Activated CD4-positive, CD25-positive, alpha-beta regulatory T cell treated with anti-CD3 and anti-CD28 coated beads, Interleukin-2, amount 50 U/mL, for 16 hours (primary cell): ENCODE results near the gene RETN.

ENCODE experiments used
- DNase-seq: peaks from one replicate; pipeline ENCODE4 v3.0.0-alpha.2; 2020; ENCODE audit warnings: low read depth, low spot score

Gene RETN

DNA sequence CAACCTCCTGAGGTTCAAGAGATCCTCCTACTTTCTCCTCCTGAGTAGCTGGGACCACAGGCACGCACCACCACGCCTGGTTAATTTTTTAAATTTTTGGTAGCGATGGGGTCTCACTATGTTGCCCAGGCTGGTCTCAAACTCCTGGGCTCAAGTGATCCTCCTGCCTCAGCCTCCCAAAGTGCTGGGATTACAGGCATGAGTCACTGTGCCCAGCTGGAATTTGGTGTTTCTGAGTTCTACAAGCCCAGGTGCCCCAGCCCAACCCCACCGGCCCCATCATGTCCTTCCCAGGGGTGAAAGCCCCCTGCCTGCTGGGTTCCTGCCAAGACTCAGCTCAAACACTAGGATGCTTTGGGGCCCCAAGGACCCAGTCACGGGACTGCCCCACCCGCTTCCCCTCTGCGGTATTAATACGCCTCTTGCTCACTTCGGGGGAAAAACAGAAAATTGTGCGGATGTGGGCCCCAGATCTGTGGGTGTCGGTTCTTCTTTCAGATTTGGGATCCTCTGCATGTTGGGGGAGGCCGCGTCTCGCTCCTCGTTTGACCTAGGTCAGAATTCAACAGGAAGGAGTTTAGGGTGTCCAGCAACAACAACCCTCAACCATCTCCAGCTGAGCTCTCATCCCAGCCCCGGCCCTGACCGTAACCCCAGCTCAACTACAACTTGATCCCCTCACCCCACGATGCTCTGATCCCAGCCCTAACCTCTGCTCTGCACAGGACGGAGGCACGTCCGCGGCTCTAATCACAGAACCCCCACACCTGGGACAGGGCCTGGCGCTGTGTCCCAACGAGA is 36.7 kb downstream of the RETN start:
- peak; percentile 62 for DNase-seq

GRCh38 chr19:7706188-7706954 is 37.5 kb downstream of the RETN start:
- DNase-seq, result no peak

- no peak for DNase-seq
Observed at GRCh38 chr19:7706955-7707456, 38.2 kb downstream of the RETN start.

DNA sequence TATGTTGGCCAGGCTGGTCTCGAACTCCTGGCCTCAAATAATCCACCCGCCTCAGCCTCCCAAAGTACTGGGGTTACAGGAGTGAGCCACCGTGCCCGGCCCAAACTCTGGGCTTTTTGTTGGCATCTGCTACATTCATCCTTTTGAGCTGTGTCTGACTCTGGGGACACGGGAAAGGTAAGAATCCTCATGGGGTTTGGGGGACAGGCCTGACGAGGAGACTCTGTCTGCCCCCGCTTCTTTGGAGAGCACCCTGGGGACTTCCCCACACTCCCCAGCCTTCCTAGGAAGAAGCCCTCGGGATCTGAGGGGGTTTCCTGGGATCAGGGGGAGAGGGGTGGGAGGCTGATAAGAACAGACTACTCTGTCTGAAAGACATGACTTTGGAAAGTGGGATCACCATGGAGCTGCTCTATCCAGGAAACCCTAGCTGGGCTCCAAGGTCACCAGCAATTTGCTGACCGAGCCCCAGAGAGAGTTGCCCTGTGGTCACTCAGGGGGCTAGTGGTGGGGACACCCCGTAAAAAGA is 41.1 kb downstream of the RETN start:
- DNase-seq, result no peak

DNA sequence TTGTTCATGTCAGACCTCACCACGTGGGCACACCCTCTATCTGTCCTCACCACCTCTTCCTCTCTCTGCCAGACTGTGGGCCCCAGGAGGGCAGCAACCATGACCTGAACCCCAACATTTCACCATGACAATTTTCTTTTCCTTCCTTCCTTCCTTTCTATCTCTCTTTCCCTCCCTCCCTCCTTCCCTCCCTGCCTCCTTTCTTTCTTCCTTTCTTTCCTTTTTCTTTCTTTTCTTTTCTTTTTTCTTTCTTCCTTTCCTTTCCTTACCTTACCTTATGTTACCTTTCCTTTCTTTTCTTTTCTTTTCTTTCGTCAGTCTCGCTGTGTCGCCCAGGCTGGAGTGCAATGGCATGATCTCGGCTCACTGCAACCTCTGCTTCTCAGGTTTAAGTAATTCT is 41.8 kb downstream of the RETN start:
- no peak for DNase-seq

DNA sequence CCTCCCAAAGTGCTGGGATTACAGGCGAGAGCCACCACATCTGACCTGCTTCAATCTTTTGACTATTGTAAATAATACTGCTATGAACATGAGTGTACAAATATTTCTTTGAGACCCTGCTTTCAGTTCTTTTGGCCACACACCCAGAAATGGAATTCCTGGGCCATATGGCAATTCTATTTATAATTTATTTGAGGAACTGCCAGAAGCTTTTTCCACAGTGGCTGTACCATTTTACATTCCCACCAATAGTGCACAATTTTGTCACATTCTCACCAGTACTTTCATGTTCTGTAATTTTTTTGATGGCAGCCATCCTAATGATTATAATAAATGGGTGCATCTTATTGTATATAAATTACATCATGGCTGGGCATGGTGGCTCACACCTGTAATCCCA is 46.8 kb downstream of the RETN start:
- DNase-seq, result no peak

GRCh38 chr19:7716762-7717161 is 47.9 kb downstream of the RETN start:
- DNase-seq, result no peak

- DNase-seq, result no peak
Observed at GRCh38 chr19:7718668-7719067, 49.8 kb downstream of the RETN start.
